Stimulated activated CD4-positive, alpha-beta T cell treated with anti-CD3 and anti-CD28 coated beads, Interleukin-1b, Interleukin-23, amount 100 ng/mL, for 24 hours (primary cell): ENCODE data around the gene KCND3.
"Not testable (repeated sequence)": the region's sequence is repeated elsewhere in the genome, so short reads cannot be mapped to it uniquely, and the experiment has no call there.

ENCODE experiments used
- DNase-seq, 4 experiments: peaks; one replicate each; pipeline ENCODE4 v3.0.0-alpha.2; 2020; ENCODE audit warnings: low read depth in 4 of 4, low spot score in 1 of 4

Gene KCND3

GRCh38 chr1:111747282-111747734 lies 242.2 kb downstream of the KCND3 start:
- DNase-seq: peak in 3 of 4 experiments; percentile 47 to 65 (median 50)

- no peak for DNase-seq
Measured at GRCh38 chr1:111746614-111746999, 242.9 kb downstream of the KCND3 start.

GRCh38 chr1:111745675-111746613 lies 243.5 kb downstream of the KCND3 start:
- no peak for DNase-seq

- no peak for DNase-seq
Measured at GRCh38 chr1:111743679-111744101, 245.8 kb downstream of the KCND3 start.

GRCh38 chr1:111742938-111743549 lies 246.4 kb downstream of the KCND3 start:
- DNase-seq: no peak

GRCh38 chr1:111742292-111742691 lies 247.2 kb downstream of the KCND3 start:
- not testable (repeated sequence) for DNase-seq

GRCh38 chr1:111739925-111740765 lies 249.3 kb downstream of the KCND3 start:
- no peak for DNase-seq

- peak in 3 of 4 experiments; percentile 49 to 77 (median 66) for DNase-seq
Measured at GRCh38 chr1:111739194-111739924, 250.1 kb downstream of the KCND3 start, which contains the start of gene INKA2. INKA2 (minus strand) TSS chr1:111739395; CDS start chr1:111739242, 153 bp downstream.

GRCh38 chr1:111738436-111739193 lies 250.9 kb downstream of the KCND3 start:
- DNase-seq: peak in 1 of 4 experiments; percentile 32

GRCh38 chr1:111738133-111738435 lies 251.4 kb downstream of the KCND3 start:
- DNase-seq: no peak

GRCh38 chr1:111737216-111738132 lies 252.0 kb downstream of the KCND3 start:
- no peak for DNase-seq

- no peak for DNase-seq
Measured at GRCh38 chr1:111736548-111737215, 252.8 kb downstream of the KCND3 start.

- DNase-seq: no peak
Measured at GRCh38 chr1:111735858-111736544, 253.5 kb downstream of the KCND3 start.

GRCh38 chr1:111735321-111735720 lies 254.1 kb downstream of the KCND3 start:
- no peak for DNase-seq

GRCh38 chr1:111734856-111735255 lies 254.6 kb downstream of the KCND3 start:
- DNase-seq: no peak

GRCh38 chr1:111734426-111734825 lies 255.0 kb downstream of the KCND3 start:
- no peak for DNase-seq

GRCh38 chr1:111733992-111734341 lies 255.5 kb downstream of the KCND3 start:
- DNase-seq: no peak
